ENCODE results near the gene SMARCA4.
A peak's percentile ranks its signal among the peaks of the same experiment; 100 is the strongest.

The SMARCA4 gene

GRCh38 chr19:10960314-10961072 is at the start of gene SMARCA4:
Gene SMARCA4 (plus strand): TSS chr19:10961030. CDS start chr19:10984152, 23,122 bp downstream.
- DNase-seq: peak; percentile 99

GRCh38 chr19:10911579-10912363 is 49.1 kb upstream of the SMARCA4 start:
- no peak for DNase-seq

GRCh38 chr19:10912619-10913018 is 48.2 kb upstream of the SMARCA4 start:
- no peak for DNase-seq

GRCh38 chr19:10913716-10914340 is 47.0 kb upstream of the SMARCA4 start:
- no peak for DNase-seq

GRCh38 chr19:10915130-10916091 is 45.4 kb upstream of the SMARCA4 start:
- no peak for DNase-seq

- no peak for DNase-seq
Observed at GRCh38 chr19:10916602-10917001, 44.2 kb upstream of the SMARCA4 start.

- no peak for DNase-seq
Observed at GRCh38 chr19:10918359-10918758, 42.5 kb upstream of the SMARCA4 start.

GRCh38 chr19:10919352-10920287 is 41.2 kb upstream of the SMARCA4 start:
- no peak for DNase-seq

GRCh38 chr19:10920288-10920655 is 40.6 kb upstream of the SMARCA4 start:
- DNase-seq: no peak

- DNase-seq: no peak
Observed at GRCh38 chr19:10920781-10921180, 40.0 kb upstream of the SMARCA4 start.

GRCh38 chr19:10921199-10921909 is 39.5 kb upstream of the SMARCA4 start:
- DNase-seq: no peak

- DNase-seq: no peak
Observed at GRCh38 chr19:10921910-10922637, 38.8 kb upstream of the SMARCA4 start.

GRCh38 chr19:10922638-10923014 is 38.2 kb upstream of the SMARCA4 start:
- no peak for DNase-seq

- no peak for DNase-seq
Observed at GRCh38 chr19:10923260-10924112, 37.3 kb upstream of the SMARCA4 start.

- DNase-seq: no peak
Observed at GRCh38 chr19:10924597-10924996, 36.2 kb upstream of the SMARCA4 start.

GRCh38 chr19:10927730-10928562 is 32.9 kb upstream of the SMARCA4 start:
- DNase-seq: no peak

GRCh38 chr19:10928563-10929401 is 32.0 kb upstream of the SMARCA4 start, which contains the start of the genes TIMM29 and YIPF2:
Gene TIMM29 (plus strand): TSS chr19:10928811. CDS start chr19:10928823, 12 bp downstream.
Gene YIPF2 (minus strand): TSS chr19:10928639. CDS start chr19:10928410, 229 bp downstream.
- peak; percentile 96 for DNase-seq
